Brain microvascular endothelial cell (primary cell): Measurements from ENCODE around the gene PNKD.

Experiments used
- DNase-seq: peaks from one replicate; pipeline ENCODE4 v3.0.0-alpha.2; 2020
- H3K27ac ChIP-seq: fragments of 250-450 bp; sonication (Bioruptor Pico); 2 replicates; pipeline ENCODE4 v1.5.1; 2020; ENCODE audit warnings: mild to moderate bottlenecking, moderate library complexity
- H3K27me3 ChIP-seq: fragments of 250-450 bp; sonication (Bioruptor Pico); replicated peaks from 2 replicates; pipeline ENCODE4 v1.5.1; 2020; ENCODE audit warnings: mild to moderate bottlenecking
- H3K36me3 ChIP-seq: fragments of 250-450 bp; sonication (Bioruptor Pico); replicated peaks from 2 replicates; pipeline ENCODE4 v1.5.1; 2020; ENCODE audit warnings: mild to moderate bottlenecking
- H3K4me3 ChIP-seq: 2 replicates; pipeline ENCODE4 v1.5.1; 2011; ENCODE audit warnings: low read depth, mild to moderate bottlenecking, control low read depth, low read length, moderate library complexity
- in situ Hi-C: cut with HindIII; loops from 2 replicates; pipeline ENCODE4 v1.10.0; 2017; ENCODE audit warnings: low sequenced_read_pairs, low pct_ligation_motif_present
- TF ChIP-seq, protein P1 (sequence below): IDR thresholded peaks from 2 replicates; pipeline ENCODE4 v1.5.1; 2011; ENCODE audit warnings: low read depth, mild to moderate bottlenecking, moderate library complexity, low read length, control low read depth, inconsistent platforms; ENCODE audit errors: missing control alignments

PNKD gene

DNA sequence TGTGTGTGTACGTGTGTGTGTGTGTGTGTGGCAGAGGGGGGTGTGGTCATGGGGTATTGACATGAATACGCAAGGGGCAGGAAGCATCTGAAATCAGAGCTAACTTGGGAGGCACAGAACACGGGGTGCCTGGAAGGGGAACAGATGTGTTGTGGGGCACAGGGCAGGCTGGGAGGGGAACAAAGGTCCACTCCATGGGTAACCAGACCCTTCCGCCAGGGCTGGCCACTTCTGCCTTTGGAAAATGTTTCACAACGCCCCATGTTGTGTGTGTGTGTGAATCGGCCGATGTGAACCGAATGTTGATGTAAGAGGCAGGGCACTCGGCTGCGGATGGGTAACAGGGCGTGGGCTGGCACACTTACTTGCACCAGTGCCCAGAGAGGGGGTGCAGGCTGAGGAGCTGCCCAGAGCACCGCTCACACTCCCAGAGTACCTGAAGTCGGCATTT, 111.6 kb downstream of the PNKD start, which contains the start of gene SLC11A1:
TSS of gene SLC11A1 (plus strand) at position 358 of the 451 bp plus-strand sequence. CDS start 96 bp downstream, outside the sequence.
- TF ChIP-seq, protein P1, sequence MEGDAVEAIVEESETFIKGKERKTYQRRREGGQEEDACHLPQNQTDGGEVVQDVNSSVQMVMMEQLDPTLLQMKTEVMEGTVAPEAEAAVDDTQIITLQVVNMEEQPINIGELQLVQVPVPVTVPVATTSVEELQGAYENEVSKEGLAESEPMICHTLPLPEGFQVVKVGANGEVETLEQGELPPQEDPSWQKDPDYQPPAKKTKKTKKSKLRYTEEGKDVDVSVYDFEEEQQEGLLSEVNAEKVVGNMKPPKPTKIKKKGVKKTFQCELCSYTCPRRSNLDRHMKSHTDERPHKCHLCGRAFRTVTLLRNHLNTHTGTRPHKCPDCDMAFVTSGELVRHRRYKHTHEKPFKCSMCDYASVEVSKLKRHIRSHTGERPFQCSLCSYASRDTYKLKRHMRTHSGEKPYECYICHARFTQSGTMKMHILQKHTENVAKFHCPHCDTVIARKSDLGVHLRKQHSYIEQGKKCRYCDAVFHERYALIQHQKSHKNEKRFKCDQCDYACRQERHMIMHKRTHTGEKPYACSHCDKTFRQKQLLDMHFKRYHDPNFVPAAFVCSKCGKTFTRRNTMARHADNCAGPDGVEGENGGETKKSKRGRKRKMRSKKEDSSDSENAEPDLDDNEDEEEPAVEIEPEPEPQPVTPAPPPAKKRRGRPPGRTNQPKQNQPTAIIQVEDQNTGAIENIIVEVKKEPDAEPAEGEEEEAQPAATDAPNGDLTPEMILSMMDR, result no peak
- Histone ChIP-seq H3K4me3 (no peak within 1 kb of the TSS), H3K27me3 (no peaks in the 10 kb centered on the region), H3K27ac (no peak within 1 kb of the TSS), H3K36me3 (no peaks in the 10 kb centered on the region)
- in situ Hi-C loops, result no loop called here
- DNase-seq, result no peak

- in situ Hi-C loops, result no loop called here
- Histone ChIP-seq H3K4me3 (no peak overlapping the region), H3K27me3 (no peaks in the 10 kb centered on the region), H3K36me3 (no peaks in the 10 kb centered on the region), H3K27ac (no peak overlapping the region)
- TF ChIP-seq, protein P1, result no peak
- DNase-seq, result no peak
Observed at GRCh38 chr2:218382785-218383184, 112.5 kb downstream of the PNKD start.

GRCh38 chr2:218383892-218384519, 113.7 kb downstream of the PNKD start:
- in situ Hi-C loops, result no loop called here
- Histone ChIP-seq H3K27me3 (no peaks in the 10 kb centered on the region), H3K36me3 (no peaks in the 10 kb centered on the region), H3K4me3 (no peak overlapping the region), H3K27ac (no peak overlapping the region)
- TF ChIP-seq, protein P1, result no peak
- no peak for DNase-seq

- in situ Hi-C loops, result no loop called here
- no peaks in the 10 kb centered on the region for H3K36me3 ChIP-seq
- DNase-seq, result no peak
Observed at GRCh38 chr2:218384975-218385374, 114.7 kb downstream of the PNKD start.

DNA sequence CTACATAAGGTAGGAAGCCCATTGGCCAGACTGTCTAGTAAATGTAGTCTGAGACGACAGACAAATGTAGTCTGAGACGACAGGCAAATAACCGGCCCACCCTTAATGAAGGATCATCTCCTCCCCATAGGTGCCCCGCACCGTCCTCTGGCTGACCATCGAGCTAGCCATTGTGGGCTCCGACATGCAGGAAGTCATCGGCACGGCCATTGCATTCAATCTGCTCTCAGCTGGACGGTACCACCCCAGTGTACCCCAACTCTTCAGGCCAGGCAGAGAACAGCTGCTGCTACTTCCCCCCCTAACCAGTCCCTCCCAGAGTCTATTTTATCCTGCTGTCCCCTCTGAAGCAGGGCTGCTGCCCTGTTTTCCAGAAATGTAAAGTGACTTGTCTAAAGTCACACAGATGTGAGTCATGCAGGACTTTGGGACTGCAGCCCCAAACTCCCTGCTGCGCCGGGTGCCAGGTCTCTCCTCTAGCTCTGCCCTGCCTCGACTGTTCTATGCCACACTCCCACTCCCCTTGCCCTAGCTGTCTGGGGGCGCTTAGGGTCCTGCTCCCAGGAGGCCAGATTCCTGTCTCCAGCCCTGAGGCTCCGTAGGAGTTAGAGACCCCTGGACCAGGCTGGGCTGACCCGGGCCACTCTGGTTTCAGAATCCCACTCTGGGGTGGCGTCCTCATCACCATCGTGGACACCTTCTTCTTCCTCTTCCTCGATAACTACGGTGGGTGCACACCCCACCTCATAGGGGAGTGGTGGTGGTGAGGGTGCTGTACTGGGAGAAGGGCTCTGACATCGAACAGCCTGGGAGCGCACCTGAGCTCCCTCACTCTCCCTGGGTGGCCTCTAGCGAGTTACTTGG, 116.4 kb downstream of the PNKD start:
- H3K27me3 ChIP-seq, result no peaks in the 10 kb centered on the region
- TF ChIP-seq, protein P1, result no peak
- no peaks in the 10 kb centered on the region for H3K36me3 ChIP-seq
- no peak overlapping the region for H3K27ac ChIP-seq
- H3K4me3 ChIP-seq, result no peak overlapping the region
- in situ Hi-C loops, result no loop called here
- no peak for DNase-seq

More at GRCh38 chr2:218384975-218385374, 114.7 kb downstream of the PNKD start:
- Histone ChIP-seq H3K27me3 (no peaks in the 10 kb centered on the region), H3K27ac (no peak overlapping the region), H3K4me3 (no peak overlapping the region)
- TF ChIP-seq, protein P1, result no peak
